GM12878 (cell line): ENCODE measurements around the gene FKBP8. TPM values are rescaled to one million over a fixed set of nuclear protein-coding genes. Genes with fewer than 3 reads are reported as not detected.

ENCODE experiments used
- BHLHE40 ChIP-seq, 2 experiments: fragments of 450-650 bp in 1 of 2; IDR thresholded peaks; 2 replicates each; pipeline ENCODE4 v1.6.1; 2011 to 2017; ENCODE audit warnings: low read depth in 2 of 2, borderline replicate concordance in 1 of 2, improper control_type of control experiment in 1 of 2, low read length in 1 of 2, mild to moderate bottlenecking in 1 of 2
- CTCF ChIP-seq, 3 experiments: IDR thresholded peaks in 2 of 3; conservative IDR thresholded peaks in 1 of 3; 2 replicates each; pipeline ENCODE4 v1.5.1; 2011; ENCODE audit warnings: low read depth in 3 of 3, low read length in 3 of 3, mild to moderate bottlenecking in 3 of 3, control low read depth in 2 of 3, moderate library complexity in 2 of 3, inconsistent platforms in 1 of 3, mixed read lengths in 1 of 3; ENCODE audit not compliant: control insufficient read depth in 2 of 3, insufficient read depth in 1 of 3; ENCODE audit errors: extremely low read depth in 1 of 3
- E2F4 ChIP-seq: IDR thresholded peaks from 2 replicates; pipeline ENCODE4 v1.6.1; 2012; ENCODE audit warnings: low read depth, low read length, improper control_type of control experiment
- IKZF1 ChIP-seq: fragments of 450-650 bp; conservative IDR thresholded peaks from 2 replicates; pipeline ENCODE4 v1.6.1; 2017; ENCODE audit warnings: antibody characterized with exemption, mild to moderate bottlenecking
- IKZF2 ChIP-seq, 2 experiments: fragments of 450-650 bp; IDR thresholded peaks; 2 replicates each; pipeline ENCODE4 v1.6.1; 2017; ENCODE audit warnings: mild to moderate bottlenecking in 2 of 2, moderate library complexity in 2 of 2
- LARP7 ChIP-seq: fragments of 450-650 bp; IDR thresholded peaks from 2 replicates; pipeline ENCODE4 v1.6.1; 2017; ENCODE audit warnings: mild to moderate bottlenecking
- MLLT1 ChIP-seq: fragments of 450-650 bp; IDR thresholded peaks from 2 replicates; pipeline ENCODE4 v1.6.1; 2016; ENCODE audit warnings: mild to moderate bottlenecking
- MXI1 ChIP-seq: fragments of 150-350 bp; IDR thresholded peaks from 2 replicates; pipeline ENCODE4 v1.6.1; 2011; ENCODE audit warnings: low read depth, mild to moderate bottlenecking, inconsistent platforms, low read length, improper control_type of control experiment
- NR2F1 ChIP-seq: fragments of 450-650 bp; conservative IDR thresholded peaks from 2 replicates; pipeline ENCODE4 v1.6.1; 2017; ENCODE audit warnings: mild to moderate bottlenecking
- STAT1 ChIP-seq: fragments of 450-650 bp; conservative IDR thresholded peaks from 2 replicates; pipeline ENCODE4 v1.6.1; 2014; ENCODE audit warnings: antibody characterized with exemption, mild to moderate bottlenecking
- TARDBP ChIP-seq: IDR thresholded peaks from 2 replicates; pipeline ENCODE4 v1.6.1; 2016; ENCODE audit warnings: borderline replicate concordance
- YY1 ChIP-seq: IDR thresholded peaks from 2 replicates; pipeline ENCODE4 v1.6.1; 2011; ENCODE audit warnings: low read depth, mild to moderate bottlenecking, low read length
- polyA plus RNA-seq, 11 experiments: library from polyadenylated mRNA; depleted of rRNA in 4 of 11; unstranded in 6 of 11; stranded (reverse) in 5 of 11; fragments of >200 nt; fragmentation: Nextera tagmentation in 4 of 11; fragmentation: Illumina TruSeq in 1 of 11; extraction: Ambion mirVana in 4 of 11; extraction: Trizol in 1 of 11; gene quantifications; 1 replicate in 1 of 11; 2 replicates in 10 of 11; pipeline versions ENCODE4 v1.2.1 to v1.2.3, GENCODE V29; 2011 to 2016; ENCODE audit warnings: inconsistent platforms in 2 of 11, missing spikeins in 2 of 11, low read depth in 1 of 11
- total RNA-seq, 4 experiments: library from RNA; depleted of rRNA in 3 of 4; stranded (reverse); fragments of >200 nt in 3 of 4; fragmentation: Illumina TruSeq in 1 of 4; extraction: Trizol in 1 of 4; gene quantifications; 2 replicates each; pipeline versions ENCODE4 v1.2.1 to v1.2.3, GENCODE V29; 2013 to 2021
- TF ChIP-seq, protein P1 (sequence below): fragments of 450-650 bp; IDR thresholded peaks from 2 replicates; pipeline ENCODE4 v1.6.1; 2017; ENCODE audit warnings: mild to moderate bottlenecking, moderate library complexity

Gene FKBP8
- total and polyA plus RNA-seq, 10 of the 15 experiments (the other 5 are each of a cell fraction or from before 2014, with no cell fraction given) = 0.13 to 205 (median 95.4) TPM

DNA sequence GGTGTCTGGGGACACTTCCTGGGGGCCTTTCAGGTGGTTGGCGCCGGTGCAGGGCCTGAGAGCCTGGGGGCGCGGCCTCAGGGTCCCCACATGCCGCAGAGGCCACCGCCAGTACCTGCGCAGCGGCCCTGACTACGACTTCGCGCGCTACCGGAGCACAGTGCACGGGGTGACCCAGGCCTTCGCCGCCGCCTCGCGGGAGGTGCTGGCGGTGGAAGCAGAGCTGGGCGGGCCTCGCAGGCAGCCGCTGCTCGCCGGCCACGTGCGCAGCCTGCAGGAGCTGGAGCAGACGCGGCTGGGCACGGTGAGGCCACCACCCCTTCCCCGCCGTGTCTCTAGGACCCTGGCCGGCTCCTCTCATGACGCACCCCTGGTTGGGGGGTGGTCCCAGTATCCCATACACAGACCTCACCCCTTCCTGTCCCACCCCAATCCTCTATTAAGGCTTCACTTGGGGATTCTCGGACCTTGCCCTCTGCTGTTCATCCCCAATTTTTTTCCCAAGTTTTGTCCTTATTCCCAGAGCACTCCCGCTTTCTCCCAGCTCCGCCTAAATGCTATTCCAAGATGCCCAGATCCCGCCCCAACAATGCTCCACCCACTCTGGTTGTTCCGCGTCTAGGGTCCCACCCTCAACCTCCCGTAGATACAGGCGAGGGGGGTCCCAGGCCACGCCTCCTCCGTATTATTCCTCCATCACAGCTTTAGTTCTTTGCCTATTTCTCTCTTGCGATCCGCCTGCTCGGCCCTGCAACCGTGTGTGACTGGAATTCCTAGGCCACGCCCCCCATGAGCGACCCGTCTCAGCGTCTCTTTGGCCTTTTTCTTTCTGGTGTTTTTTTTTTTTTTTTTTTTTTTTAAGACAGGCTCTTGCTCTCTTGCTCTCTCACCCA is 46.3 kb upstream of the FKBP8 start (continued):
- TF ChIP-seq, protein P1, sequence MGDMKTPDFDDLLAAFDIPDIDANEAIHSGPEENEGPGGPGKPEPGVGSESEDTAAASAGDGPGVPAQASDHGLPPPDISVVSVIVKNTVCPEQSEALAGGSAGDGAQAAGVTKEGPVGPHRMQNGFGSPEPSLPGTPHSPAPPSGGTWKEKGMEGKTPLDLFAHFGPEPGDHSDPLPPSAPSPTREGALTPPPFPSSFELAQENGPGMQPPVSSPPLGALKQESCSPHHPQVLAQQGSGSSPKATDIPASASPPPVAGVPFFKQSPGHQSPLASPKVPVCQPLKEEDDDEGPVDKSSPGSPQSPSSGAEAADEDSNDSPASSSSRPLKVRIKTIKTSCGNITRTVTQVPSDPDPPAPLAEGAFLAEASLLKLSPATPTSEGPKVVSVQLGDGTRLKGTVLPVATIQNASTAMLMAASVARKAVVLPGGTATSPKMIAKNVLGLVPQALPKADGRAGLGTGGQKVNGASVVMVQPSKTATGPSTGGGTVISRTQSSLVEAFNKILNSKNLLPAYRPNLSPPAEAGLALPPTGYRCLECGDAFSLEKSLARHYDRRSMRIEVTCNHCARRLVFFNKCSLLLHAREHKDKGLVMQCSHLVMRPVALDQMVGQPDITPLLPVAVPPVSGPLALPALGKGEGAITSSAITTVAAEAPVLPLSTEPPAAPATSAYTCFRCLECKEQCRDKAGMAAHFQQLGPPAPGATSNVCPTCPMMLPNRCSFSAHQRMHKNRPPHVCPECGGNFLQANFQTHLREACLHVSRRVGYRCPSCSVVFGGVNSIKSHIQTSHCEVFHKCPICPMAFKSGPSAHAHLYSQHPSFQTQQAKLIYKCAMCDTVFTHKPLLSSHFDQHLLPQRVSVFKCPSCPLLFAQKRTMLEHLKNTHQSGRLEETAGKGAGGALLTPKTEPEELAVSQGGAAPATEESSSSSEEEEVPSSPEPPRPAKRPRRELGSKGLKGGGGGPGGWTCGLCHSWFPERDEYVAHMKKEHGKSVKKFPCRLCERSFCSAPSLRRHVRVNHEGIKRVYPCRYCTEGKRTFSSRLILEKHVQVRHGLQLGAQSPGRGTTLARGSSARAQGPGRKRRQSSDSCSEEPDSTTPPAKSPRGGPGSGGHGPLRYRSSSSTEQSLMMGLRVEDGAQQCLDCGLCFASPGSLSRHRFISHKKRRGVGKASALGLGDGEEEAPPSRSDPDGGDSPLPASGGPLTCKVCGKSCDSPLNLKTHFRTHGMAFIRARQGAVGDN = peak; percentile 98
- TF ChIP-seq E2F4 = peak; percentile 21; the same call in 1 of the 2 replicates
- peak; percentile 96 for TF ChIP-seq MXI1
- peak; percentile 17; the same call in 1 of the 2 replicates for TF ChIP-seq LARP7
- TF ChIP-seq CTCF (IDR thresholded peaks at IDR 0.05 in 2 of 3, conservative IDR thresholded peaks at IDR 0.05 in 1 of 3; ENCODE audit: control insufficient read depth in 2 of 3, extremely low read depth in 1 of 3, insufficient read depth in 1 of 3, low read depth in 3 of 3, low read length in 3 of 3) = peak; percentile 4 to 24 (median 11); a peak in 1 of 6 replicates
- 0 out of 2 replicates have a peak, but pooled peaks have one; percentile 23 for TF ChIP-seq YY1
- 0 out of 2 replicates have a peak, but pooled peaks have one; percentile 24 for TF ChIP-seq TARDBP
- TF ChIP-seq NR2F1 = peak; percentile 49; the same call in 1 of the 2 replicates
- TF ChIP-seq MLLT1 = peak; percentile 82
- TF ChIP-seq IKZF1 = peak; percentile 21
- no peak for TF ChIP-seq STAT1
- peak; percentile 58 to 92; a peak in 3 of 4 replicates for TF ChIP-seq BHLHE40 (IDR thresholded peaks at IDR 0.05; ENCODE audit: borderline replicate concordance in 1 of 2, low read depth in 2 of 2, low read length in 1 of 2)
- TF ChIP-seq IKZF2 (IDR thresholded peaks at IDR 0.05) = peak; percentile 55 to 57; a peak in 3 of 4 replicates
